SIG-M5 treated with dmso at 0.1 percent for 504 hours (cell line): ENCODE results near the gene NDUFB6.
"Not testable (repeated sequence)": the region's sequence is repeated elsewhere in the genome, so short reads cannot be mapped to it uniquely, and the experiment has no call there.

ENCODE experiments used
- DNase-seq: peaks from one replicate; lab custom pipeline; 2025; ENCODE audit not compliant: unreplicated experiment; lab: John Stamatoyannopoulos, UW

NDUFB6 gene

GRCh38 chr9:32524892-32525708, 47.9 kb downstream of the NDUFB6 start:
- peak; percentile 26 for DNase-seq

GRCh38 chr9:32524558-32524891, 48.4 kb downstream of the NDUFB6 start:
- not testable (repeated sequence) for DNase-seq

- DNase-seq = no peak
These were observed 49.0 kb downstream of the NDUFB6 start for GRCh38 chr9:32523910-32524309.

GRCh38 chr9:32518276-32518675, 54.7 kb downstream of the NDUFB6 start:
- DNase-seq = no peak

GRCh38 chr9:32516241-32516640, 56.7 kb downstream of the NDUFB6 start:
- no peak for DNase-seq

GRCh38 chr9:32508728-32509127, 64.2 kb downstream of the NDUFB6 start:
- DNase-seq = no peak

GRCh38 chr9:32503008-32503407, 70.0 kb downstream of the NDUFB6 start:
- no peak for DNase-seq
